GM19240 (cell line): ENCODE data around the gene OSBPL8.
"Not testable (repeated sequence)": the region's sequence is repeated elsewhere in the genome, so short reads cannot be mapped to it uniquely, and the experiment has no call there.

ENCODE experiments used
- DNase-seq: peaks from one replicate; pipeline ENCODE4 v3.0.0; 2011; ENCODE audit warnings: low spot score; ENCODE audit not compliant: insufficient read length

Gene OSBPL8

DNA sequence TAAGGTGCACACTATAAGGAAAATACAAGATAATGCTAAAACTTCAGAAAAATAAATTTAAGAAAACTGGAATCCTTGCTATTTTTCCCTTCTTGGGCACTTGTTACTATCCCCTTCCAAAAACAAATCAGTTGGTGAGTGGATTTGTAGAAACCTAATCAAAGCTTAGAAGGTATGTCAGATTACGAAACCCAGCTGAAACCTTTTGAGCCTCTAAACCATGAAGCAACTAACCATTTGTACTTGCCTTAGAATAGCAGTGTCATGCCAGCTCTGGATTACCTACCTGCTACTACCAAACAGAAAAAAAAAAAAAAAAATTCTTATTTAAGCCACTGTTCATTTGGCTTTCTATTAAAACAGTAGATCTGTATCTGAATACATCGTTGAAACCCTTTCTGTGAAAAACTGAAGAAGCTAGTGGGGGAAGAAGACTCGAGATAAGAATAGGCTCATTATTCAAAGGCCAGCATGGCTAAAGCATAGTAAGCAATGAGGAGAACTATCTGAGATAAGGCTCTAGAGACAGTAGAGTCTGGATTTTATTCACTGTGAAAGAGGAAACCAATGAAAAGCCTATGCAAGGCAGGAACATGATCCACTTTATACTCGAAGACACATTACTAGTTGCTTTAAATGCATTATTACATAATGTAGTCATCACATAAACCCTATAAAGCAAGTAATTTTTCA is 30.2 kb downstream of the OSBPL8 start:
- DNase-seq: no peak

GRCh38 chr12:76523408-76523807 is 36.2 kb downstream of the OSBPL8 start:
- DNase-seq: no peak

GRCh38 chr12:76520348-76520747 is 39.2 kb downstream of the OSBPL8 start:
- DNase-seq: no peak

- DNase-seq: no peak
Observed at GRCh38 chr12:76519538-76519937, 40.0 kb downstream of the OSBPL8 start.

GRCh38 chr12:76518699-76519098 is 40.9 kb downstream of the OSBPL8 start:
- DNase-seq: no peak

- DNase-seq: no peak
Observed at GRCh38 chr12:76515271-76515670, 44.3 kb downstream of the OSBPL8 start.

DNA sequence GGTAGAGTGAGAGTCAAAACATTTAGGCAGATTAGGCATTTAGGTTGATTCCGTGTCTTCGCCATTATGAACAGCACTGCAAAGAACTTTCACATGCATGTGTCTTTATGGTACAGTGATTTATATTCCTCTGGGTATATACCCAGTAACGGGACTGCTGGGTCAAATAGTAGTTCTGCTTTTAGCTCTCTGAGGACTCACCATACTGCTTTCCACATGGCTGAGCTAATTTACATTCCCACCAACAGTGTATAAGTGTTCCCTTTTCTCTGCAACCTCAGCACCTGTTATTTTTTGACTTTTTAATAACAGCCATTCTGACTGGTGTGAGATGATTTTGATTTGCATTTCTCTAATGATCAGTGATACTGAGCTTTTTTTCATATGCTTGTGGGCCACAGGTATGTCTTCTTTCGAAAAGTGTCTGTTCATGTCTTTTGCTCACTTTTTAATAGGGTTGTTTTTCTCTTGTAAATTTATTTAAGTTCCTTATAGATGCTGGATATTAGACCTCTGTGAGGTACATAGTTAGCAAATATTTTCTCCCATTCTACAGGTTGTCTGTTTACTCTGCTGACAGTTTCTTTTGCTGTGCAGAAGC is 48.4 kb downstream of the OSBPL8 start:
- not testable (repeated sequence) for DNase-seq

GRCh38 chr12:76508128-76508980 is 51.2 kb downstream of the OSBPL8 start:
- DNase-seq: no peak

DNA sequence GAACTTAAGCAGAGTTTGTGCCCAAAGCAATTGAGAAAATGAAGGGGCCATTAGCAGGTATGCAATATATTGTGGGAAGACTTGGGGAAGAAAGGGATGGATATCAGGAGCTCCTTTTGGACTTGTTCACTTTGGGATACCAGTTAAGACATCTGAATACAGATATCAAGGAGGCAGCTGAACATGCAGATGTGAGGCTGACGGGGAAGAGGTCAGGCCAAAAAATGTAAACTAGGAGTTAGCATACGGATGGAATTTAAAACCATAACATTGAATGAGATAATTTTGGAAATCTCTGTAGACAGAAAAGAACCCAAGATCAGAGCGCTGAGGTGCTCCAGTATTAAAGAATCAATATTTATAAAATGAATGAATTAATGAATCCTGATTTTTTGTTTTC is 53.4 kb downstream of the OSBPL8 start:
- DNase-seq: no peak

DNA sequence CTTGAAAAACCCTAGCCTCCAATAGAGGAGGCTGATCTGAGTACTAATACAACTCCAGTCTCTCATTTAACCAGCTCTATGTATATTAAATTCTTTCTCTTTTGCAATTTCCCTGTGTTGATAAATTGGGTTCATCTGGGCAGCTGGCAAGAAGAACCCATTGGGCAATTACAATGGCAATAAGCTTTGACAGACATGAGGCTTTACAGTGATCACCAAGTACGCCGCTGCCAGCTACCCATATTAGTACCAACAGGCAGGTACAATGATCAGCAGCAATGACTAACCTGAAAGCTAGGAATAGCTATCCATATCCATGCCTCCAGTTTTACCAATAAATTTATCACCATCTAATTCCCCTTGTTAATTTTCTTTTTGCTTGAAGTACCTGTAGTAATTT is 54.5 kb downstream of the OSBPL8 start:
- DNase-seq: no peak

- DNase-seq: no peak
Observed at GRCh38 chr12:76504606-76505005, 55.0 kb downstream of the OSBPL8 start.

DNA sequence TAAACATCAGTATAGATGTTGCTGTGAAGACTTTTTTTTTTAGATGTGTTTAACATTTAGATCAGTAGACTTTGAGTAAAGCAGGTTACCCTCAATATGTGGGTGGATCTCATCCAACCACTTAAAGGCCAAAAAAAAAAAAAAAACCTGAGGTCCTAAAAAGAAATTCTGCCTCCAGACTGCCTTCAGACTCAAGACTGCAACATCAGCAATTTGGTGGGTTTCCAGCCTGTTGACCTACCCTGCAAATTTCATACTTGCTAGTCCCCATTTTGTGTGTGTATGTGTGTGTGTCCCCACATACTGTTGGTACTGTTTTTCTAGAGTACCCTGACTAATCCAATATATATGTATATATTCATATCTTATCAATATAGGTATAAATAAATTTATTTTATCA is 55.6 kb downstream of the OSBPL8 start:
- DNase-seq: no peak

DNA sequence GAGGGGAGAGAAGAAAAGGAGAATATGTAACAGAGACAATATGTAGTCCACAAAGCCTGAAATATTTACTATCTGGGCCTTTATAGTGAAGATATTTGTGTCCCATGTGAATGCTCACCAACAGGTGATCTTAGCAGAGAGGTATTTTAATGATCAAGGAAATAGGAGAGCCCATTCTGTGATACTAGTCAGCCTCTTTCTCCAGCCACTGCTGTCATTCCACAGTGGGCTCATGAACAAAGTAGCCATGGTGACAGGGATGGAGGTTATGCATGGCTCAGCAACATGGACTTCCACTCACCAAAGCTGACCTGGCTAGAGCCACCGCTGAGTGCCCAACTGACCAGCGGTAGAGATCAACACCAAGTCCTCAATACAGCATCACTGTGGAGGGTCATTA is 58.2 kb downstream of the OSBPL8 start:
- no peak for DNase-seq

DNA sequence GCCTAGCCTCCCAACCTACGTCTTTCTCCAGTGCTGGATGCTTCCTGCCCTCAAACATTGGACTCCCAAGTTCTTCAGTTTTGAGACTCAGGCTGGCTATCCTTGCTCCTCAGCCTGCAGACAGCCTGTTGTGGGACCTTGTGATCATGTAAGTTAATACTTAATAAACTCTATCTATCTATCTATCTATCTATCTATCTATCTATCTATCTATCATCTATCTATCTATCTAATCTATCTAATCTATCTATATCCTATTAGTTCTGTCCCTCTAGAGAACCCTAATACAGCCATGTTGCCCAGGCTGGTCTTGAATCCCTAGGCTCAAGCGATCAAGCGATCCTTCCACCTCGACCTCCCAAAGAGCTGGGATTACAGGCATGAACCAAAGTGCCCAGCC is 60.4 kb downstream of the OSBPL8 start:
- not testable (repeated sequence) for DNase-seq

DNA sequence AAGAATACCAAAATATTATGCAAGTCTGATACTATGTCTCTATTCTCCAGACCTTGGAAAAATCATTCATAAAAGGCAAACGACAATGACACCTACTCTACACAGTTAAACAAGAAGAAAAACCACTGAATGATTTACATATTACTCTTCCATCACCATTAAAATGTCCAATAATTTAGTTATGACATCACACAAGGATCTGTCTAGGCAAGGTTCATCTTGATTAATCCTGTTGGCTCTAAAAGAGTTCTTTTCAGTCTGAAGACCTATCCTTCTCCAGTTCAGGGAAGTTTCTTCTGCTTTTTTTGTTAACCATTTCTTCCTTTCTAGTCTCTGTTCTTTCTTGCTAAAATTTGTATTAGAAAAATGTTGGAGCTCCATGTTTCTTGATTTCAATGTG is 64.0 kb downstream of the OSBPL8 start:
- DNase-seq: no peak

GRCh38 chr12:76491292-76491691 is 68.3 kb downstream of the OSBPL8 start:
- DNase-seq: no peak

GRCh38 chr12:76490763-76491162 is 68.8 kb downstream of the OSBPL8 start:
- DNase-seq: no peak

DNA sequence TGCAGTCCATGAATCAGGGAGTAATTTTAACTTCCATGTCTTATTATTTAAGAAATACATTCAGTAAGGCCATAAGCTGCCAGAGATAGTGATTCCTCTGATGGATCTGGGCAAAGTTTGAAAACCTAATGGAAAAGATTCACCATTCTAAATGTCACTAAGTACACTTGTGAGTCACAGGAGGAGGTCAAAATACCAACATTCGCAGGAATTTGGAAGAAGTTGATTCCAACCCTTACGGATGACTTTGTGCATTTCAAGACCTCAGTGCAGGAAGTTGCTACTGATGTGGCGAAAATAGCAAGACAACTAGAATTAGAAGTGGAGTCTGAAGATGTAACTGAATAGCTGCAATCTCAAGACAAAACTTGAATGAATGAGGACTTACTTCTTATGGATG is 69.8 kb downstream of the OSBPL8 start:
- DNase-seq: no peak

- DNase-seq: no peak
Observed at GRCh38 chr12:76486011-76486410, 73.6 kb downstream of the OSBPL8 start.

GRCh38 chr12:76480796-76481195 is 78.8 kb downstream of the OSBPL8 start:
- DNase-seq: no peak

DNA sequence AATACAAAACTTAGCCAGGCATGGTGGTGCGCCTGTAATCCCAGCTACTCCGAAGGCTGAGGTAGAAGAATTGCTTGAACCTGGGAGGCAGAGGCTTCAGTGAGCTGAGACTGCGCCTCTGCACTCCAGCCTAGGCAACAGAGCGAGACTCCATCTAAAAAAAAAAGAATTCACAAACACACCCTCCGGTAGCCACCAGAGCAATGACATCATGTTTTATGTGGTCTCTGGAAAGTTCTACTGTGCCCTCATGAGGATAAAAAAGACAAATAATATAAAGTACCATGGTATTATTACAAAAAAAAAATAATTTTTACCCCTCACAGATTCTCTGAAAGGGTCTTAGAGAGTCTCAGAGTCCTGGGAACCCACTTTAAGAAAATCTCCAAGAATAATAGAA is 81.5 kb downstream of the OSBPL8 start:
- no peak for DNase-seq

GRCh38 chr12:76472862-76473261 is 86.7 kb downstream of the OSBPL8 start:
- DNase-seq: not testable (repeated sequence)
